HG03064 (cell line): ENCODE measurements around the gene PF4V1.
"Not testable (repeated sequence)": the region's sequence is repeated elsewhere in the genome, so short reads cannot be mapped to it uniquely, and the experiment has no call there.

Experiments
- ATAC-seq: cut with Tn5 transposase; IDR thresholded peaks from one replicate; pipeline ENCODE4 v1.9.1; 2021; ENCODE audit warnings: low read depth; ENCODE audit not compliant: unreplicated experiment

The PF4V1 gene

GRCh38 chr4:73869130-73870055, 16.3 kb downstream of the PF4V1 start, which contains the start of gene CXCL1:
Gene CXCL1, plus strand, starts transcription at chr4:73869393. Its CDS starts 78 bp downstream, at chr4:73869471.
- no peak for ATAC-seq

- ATAC-seq: no peak
These were observed 17.2 kb downstream of the PF4V1 start for GRCh38 chr4:73870260-73870659.

DNA sequence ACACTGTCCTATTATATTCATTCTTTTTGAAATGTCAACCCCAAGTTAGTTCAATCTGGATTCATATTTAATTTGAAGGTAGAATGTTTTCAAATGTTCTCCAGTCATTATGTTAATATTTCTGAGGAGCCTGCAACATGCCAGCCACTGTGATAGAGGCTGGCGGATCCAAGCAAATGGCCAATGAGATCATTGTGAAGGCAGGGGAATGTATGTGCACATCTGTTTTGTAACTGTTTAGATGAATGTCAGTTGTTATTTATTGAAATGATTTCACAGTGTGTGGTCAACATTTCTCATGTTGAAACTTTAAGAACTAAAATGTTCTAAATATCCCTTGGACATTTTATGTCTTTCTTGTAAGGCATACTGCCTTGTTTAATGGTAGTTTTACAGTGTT, 17.7 kb downstream of the PF4V1 start:
- ATAC-seq: no peak

GRCh38 chr4:73871511-73872310, 18.6 kb downstream of the PF4V1 start:
- ATAC-seq: no peak

- no peak for ATAC-seq
These were observed 19.4 kb downstream of the PF4V1 start for GRCh38 chr4:73872316-73873108.

DNA sequence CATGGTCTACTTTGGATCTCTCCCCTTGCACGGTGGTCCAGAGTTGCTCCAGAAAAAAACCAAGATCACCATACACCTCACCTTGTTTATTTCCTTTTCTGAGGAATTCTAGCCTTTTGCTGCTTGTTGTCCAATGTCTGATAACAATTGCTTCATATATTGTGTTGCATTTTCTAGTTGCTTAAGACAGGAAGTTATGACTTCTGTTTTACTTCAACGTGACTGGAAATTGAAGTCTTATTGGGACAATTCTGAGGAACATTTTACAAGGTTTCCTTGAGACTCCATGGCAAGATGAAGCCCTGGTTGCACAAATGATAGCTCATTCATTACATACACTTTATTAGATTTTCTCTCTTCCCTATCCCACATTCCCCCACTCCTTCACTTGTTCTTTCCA, 21.3 kb downstream of the PF4V1 start:
- no peak for ATAC-seq

GRCh38 chr4:73875401-73875800, 22.3 kb downstream of the PF4V1 start:
- no peak for ATAC-seq

GRCh38 chr4:73883306-73883705, 30.2 kb downstream of the PF4V1 start:
- no peak for ATAC-seq

DNA sequence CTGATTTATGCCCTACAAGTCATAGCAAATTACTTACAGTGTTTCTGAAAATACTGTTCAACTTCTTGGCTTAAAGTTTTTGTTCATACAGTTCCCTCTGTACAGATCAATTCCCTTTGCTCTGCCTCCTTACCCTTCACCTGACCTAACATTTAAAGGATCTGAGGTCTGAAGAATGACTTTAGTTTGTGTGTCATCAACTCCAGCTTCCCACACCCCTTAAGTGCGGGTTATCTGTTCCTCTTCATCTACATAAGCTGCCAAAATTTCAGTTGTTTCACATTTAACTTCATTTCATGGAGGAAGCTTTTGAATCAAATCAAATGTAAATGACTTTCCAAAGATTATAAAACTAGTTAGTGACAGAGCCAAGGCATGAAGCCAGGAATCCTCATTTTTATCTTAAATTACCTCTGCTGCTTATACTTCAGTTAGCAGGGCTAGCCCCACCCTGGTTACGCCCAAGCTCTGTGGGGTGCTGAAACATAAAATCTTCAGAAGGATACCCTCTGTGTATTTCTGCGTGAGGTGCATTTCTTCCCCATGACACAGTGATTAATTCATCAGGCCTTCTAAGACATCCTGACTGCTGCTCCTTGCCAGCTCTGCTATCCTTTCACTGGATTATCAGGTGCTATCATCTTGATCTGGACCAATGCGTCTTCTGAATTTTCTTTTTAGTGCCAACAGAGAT, 32.6 kb downstream of the PF4V1 start:
- no peak for ATAC-seq

GRCh38 chr4:73891326-73891725, 38.2 kb downstream of the PF4V1 start:
- no peak for ATAC-seq

DNA sequence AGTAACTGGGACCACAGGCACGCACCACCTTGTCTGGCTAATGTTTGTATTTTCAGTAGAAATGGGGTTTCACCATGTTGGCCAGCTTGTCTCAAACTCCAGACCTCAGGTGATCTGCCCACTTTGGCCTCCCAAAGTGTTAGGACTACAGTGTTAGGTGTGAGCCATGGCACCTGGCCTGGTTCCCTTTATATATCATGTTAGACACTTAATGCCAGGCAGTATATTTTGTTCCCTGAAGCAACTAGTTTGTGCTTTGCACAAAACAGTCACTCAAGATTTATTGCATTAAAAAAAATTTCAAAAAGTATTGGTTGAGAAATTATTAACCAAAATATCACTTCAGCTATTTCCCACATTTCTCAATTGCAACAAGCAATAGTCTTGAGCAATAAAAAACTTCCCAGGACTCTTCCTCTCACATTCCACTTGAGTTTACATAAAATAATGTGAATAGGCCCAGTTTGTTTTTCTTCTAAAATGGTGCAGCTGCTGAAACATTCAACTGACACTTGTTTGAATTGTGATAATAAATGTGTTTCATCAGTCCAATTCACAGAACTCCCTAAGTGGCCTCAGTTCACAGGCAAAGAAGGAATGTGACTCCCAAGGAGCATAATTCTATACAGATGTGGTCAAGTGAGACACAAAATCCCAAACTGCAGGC, 38.8 kb downstream of the PF4V1 start:
- no peak for ATAC-seq

DNA sequence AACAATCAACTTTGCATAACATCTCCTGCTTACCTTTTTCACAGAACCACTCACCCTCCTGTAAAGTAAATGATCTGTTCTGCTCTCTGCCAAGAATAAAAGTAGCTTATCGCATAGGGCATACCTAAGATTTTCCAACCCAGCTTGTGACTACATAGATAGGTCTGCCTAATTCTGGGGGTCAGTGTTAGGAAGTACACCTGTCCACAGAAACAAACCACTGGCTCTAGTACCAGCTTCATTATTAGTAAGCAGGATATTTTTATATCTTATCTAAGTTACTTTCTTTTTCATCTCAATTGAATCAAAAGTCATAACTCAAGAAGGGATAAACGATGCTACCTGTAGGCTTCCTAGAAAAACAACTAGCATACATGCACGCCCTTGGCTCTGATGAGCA, 39.9 kb downstream of the PF4V1 start:
- ATAC-seq: no peak

GRCh38 chr4:73894001-73894400, 40.9 kb downstream of the PF4V1 start:
- ATAC-seq: no peak

GRCh38 chr4:73895201-73896175, 42.4 kb downstream of the PF4V1 start:
- no peak for ATAC-seq

DNA sequence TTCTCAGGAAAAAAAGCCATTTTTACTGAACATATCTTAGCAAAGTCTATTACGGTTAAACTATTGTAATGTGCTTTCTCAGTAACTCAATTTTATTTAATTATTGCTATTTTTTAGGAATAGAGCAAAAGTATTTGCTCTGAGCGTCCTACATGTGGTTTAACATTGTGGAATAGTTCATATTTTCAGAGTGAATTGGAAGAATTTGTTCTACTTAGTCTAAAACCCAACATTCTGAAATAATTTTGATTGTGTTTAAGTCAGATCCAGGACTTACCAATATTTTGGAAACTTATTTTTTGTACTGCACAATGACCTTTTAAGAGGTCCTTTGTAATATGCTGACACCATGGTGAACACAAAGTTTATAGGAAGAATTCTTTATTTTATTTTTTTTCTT, 43.3 kb downstream of the PF4V1 start:
- no peak for ATAC-seq

DNA sequence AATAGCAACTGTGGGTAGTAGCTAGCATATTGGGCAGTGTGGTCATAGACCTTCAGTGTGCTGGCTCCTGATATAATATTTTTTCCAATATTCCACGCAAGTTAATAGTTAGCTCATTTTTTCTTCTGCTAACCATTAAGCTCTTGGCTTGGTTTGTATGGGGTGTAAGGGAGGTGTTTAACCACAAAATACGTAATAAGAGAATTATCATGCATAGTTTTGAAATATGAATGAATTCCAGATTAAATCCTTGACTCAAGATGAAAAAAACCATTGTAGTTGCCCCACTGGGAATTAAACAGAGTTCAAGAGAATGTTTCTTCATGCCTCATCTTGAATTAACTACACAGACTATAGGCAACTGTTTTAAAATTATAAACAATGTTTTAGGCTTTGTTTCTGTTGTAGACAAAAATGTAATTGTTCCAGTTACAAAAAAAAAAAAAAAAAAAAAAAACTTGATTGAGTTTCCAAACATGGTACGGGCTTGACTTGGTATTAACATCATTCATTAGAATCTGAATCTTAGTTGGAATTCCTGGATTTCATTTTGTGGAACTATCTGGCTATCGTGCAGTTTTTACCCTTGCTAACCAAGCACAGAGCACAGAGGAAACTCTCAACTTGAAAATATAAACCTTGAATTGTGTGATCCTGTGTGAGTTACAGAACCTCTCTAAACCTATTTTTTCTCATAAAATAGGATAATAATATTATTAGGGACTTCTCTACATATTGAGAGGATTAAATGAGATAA, 44.5 kb downstream of the PF4V1 start:
- no peak for ATAC-seq

DNA sequence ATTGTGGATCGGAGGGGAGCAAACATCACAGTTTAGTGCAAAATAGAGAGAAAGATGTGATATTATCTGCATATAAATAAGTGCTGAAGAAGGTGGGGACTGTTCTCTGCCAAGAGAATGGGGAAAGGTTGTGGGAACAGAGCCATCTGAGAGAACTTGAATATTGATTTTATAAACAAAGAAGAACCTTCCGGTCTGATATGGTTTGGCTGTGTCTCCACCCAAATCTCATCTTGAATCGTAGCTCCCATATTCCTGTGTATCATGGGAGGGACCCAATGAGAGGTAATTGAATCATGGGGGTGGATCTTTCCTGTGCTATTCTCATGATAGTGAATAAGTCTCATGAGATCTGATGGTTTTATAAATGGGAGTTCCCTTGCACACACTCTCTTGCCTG, 46.2 kb downstream of the PF4V1 start:
- ATAC-seq: not testable (repeated sequence)

DNA sequence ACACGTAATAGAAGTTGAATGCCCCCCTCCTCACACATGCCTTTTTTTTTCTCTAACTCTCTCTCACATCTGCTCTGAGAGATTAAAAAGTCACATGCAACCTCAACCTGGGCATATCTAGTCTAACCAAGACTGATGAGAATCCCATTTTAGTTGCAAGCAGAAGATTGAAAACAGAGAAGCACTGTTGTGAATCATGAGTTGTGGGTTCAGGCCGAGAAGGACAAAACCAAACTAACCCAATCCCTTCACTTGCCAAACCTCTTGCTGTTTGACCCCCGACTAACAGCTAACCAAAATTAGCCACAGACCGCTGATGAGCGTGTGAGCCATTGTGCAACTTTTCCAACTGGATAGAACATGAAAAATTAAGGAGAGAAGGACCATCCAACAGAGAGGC, 47.9 kb downstream of the PF4V1 start:
- no peak for ATAC-seq
